NCI-H2171 (cell line): ENCODE results near the gene HNRNPF.
"Not testable (repeated sequence)": the region's sequence is repeated elsewhere in the genome, so short reads cannot be mapped to it uniquely, and the experiment has no call there.

Experiments
- DNase-seq: peaks from one replicate; lab custom pipeline; 2025; lab: John Stamatoyannopoulos, UW

HNRNPF gene

DNA sequence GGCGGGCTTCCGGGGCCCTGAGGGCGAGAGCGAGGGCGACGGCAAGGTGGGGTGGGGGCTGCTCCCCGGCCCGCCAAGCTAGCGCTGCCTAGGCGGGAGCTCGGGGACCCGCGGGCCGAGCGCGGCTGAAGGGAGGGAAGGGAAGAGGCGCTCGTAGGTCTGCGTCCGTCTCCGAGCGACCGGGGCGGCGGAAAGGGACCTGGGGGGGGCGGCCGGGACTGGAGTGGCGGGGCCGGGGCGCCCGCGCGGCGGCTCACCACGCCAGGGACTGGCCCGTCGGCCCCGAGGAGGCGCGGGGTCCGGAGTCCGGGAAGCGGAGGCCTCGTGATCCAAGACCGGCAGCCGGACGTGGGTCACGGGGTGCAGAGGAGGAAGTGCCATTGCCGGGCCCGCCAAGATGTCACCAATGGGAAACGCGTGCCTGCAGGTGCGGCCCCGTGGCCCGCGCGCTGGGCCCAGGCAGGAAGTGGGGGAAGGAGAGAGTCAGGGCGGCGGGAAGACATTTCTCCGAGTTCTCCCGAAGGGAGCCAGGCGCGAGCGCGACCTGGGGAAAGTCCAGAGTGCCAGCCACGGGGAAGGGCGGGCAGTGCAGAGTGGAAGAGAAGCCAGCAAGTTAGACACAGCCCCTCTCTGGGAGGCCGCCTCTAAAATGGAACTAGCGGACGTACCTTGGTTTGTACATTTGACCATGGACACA lies 11.9 kb downstream of the HNRNPF start:
- DNase-seq: no peak

DNA sequence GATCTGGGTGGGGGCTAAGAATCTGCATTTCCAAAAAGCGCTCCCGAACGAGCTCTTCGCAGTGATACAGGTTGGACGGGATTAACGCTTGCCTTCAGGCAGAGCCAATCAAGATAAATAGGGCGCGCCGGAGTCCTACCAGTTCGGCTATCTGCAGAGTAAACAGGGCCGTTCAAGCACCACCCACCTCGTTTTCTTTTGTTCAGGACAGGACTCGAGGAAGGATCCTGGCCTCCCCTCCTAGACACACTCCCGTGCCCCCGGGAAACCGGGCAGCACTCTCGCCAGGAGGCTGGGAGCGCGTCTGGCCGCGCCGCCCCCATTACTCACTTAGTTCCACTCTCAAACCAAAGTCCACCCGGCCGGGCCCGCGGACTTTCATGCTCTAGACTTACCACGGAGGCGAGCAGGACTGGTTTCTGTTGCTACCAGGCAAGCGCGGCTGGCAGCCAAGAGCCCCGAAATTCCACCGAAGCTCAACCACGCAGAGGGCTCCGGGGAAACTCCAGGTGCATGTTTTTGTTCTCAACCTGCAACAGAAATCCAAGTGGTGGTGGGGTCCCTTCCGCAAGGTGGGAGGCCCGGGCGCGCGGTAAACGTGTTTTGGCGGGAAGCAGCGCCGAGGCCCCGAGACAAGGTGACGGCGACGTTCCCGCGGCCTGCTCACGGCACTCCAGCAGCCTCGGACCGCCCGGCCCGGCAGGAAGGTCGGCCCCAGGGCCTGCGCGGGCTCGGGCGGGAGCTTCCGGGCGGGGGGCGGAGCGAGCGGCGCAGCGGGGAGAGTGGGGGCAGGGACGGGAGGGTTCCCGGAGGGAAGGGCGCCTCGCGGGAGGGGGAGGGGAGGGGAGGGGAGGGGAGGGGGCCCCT lies 12.7 kb downstream of the HNRNPF start:
- no peak for DNase-seq

DNA sequence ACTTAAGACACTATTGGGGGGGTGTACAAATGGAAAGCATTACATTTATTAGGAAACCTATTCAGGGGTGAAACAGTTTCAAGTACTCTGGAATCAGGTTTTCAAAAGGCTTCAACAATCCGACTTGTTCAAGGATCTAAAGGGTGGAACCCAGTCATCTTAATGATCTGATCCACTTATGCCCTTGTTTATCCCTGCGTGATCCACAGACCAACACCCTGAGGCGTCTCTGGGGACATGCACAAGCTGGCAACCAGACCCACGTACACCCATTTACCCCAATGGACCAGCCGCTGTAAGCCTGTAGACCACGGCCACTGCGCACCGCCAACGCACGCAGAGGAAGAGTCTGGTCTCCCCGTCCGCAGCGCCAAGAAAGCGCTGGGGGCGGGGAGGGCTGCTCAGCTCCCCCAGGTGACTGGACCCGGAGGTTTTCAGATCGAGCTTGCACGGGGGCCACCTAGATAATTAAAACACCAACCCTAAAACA lies 13.4 kb downstream of the HNRNPF start:
- DNase-seq: no peak

DNA sequence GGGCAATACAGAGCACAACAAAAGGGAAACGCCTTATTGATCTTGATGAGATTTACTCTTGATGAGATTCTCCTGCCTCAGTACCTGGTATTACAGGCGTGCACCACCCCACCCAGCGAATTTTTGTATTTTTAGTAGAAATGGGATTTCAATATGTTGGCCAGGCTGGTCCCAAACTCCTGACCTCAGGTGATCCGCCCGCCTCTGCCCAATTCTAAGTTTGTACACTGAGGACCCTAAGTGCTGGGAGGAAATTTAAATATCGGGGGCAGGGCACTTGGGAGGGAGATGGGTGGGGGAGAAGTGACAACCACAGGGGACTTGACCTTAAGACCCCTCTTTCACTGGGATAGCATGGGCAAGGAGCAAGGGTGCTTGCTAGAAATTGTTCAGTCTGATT lies 14.1 kb downstream of the HNRNPF start:
- no peak for DNase-seq

DNA sequence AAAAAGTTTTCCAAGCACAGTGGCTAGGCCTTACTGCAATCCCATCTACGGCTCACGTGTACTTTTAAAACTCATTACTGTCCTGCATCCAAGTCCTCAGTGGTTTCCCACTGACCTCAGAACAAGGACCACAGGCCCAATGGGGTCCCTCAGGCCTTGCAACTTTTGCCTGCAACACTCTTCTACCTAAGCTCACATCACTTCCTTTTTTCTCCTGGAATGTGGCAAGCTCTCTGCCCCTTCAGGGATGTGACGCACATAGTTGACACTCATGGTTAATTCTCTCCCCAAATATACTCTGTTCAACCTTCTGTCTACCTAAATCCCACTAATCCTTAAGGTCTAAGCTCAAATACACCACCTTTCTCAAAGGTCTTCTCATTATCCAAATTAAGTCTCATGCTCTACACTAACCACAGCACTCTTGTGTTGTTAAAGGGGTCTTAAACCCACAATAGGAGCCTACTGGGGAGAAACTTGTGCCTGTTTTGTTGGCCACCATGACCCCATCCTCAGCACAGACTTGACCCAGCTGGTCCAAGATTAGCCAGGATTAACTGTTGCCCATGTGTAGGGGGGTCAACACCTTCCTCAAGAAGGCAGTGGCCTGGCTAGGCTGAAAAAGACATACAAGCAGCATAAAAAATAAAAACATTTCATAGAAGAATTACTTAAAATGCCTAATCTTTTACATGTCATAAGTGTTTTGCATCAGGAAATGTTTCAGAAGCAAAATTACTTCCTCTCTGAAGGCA lies 15.2 kb downstream of the HNRNPF start:
- DNase-seq: no peak

DNA sequence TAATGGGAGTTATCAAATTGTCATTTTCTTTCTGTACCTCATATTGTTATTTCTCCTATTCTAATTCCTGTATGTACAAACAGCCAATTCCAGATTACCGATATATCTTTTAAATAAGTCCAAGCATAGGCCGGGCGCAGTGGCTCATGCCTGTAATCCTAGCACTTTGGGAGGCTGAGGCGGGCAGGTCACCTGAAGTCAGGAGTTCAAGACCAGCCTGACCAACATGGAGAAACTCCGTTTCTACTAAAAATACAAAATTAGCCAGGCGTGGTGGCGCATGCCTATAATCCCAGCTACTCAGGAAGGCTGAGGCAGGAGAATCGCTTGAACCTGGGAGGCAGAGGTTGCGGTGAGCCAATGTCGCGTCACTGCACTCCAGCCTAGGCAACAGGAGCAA lies 15.8 kb downstream of the HNRNPF start:
- DNase-seq: not testable (repeated sequence)

DNA sequence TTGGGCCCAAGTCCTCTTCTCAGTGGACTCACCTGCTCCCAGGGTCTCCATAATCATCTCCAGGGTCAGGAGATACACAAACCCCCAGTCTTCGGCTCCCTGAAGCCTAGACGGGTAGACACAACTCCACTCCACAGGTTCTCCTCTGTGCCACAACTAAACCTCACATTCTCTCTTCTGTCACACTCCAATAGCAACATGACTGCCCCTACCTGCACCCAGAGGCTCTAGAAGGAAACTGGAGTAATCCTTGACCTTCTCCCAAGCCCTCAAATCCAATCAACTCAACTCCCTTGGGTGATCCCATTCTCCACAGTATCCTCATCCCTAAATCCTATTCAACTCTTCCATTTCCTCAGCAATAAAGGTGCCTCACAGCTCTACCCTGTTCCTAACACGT lies 16.2 kb downstream of the HNRNPF start:
- DNase-seq: no peak

DNA sequence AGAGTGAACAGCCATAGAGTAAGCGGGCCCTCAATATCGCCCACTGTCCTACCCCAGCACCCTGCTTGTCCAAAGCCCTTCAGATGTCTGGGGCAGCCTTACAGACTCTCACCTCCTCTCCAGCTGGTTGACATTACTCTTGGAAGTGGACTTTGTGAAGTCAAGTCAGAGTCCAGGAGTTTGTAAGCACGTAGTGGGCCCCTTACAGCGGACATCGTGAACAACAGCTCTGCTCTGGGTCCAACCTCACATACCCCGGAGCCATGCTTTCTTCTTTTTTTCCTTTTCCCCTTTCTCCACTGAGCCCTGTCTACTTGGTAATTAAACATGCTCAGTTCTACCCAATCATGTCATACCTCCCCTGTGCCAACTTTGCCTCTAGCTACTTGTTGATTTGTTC lies 17.5 kb downstream of the HNRNPF start:
- no peak for DNase-seq

DNA sequence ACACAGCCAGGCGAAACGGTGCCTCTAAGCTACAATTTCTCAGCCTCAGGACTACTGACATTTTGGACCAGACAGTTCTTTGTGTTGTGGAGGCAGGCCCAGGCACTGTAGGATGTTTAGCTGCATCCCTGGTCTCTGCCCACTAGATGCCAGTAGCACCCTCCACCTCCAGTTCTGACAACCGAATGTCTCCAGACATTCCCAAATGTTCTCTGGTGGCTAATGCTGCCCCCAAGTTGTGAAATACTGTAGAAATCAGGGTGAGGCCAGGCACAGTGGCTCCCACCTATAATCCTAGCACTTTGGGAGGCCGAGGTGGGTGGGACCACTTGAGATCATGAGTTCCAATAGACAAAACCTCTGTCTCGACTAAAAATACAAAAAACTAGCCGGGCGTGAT lies 18.2 kb downstream of the HNRNPF start:
- no peak for DNase-seq

DNA sequence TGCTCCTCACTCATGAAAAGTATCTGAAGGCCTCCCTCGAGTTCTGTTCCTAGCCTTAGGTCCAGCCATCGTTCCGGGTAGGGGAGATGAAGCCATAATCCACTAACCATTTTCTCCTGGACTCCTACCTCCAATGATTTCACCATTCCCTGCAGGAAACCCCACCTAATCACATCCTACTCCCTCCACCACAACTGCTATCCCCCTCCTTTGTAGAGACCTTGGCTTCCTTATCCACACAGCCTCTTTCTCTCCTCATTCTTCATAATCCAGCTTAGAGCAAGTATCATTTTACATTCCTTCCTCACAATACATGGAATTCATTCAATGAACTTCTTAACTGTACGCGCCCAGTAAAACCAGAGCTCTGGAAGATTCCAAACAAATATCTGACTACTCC lies 18.7 kb downstream of the HNRNPF start:
- no peak for DNase-seq

DNA sequence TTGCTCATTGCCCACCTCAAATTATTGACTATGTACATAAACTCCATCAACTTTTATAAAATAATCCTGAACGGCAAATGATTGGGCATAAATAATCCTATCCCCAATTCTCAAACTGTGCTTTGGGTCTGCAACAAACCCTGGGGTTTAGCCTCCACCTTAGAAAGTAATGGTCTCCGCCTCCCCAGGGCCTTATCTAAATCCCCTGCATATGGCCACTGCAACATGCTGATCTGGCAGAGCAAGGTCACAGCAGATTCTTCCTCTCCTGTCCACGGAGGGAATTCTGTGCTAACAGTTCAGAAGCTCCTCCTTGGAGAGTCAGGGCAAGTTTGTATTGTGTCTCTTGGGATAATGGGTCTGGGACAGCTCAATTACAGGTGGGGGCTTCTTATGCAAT lies 19.1 kb downstream of the HNRNPF start:
- DNase-seq: no peak

DNA sequence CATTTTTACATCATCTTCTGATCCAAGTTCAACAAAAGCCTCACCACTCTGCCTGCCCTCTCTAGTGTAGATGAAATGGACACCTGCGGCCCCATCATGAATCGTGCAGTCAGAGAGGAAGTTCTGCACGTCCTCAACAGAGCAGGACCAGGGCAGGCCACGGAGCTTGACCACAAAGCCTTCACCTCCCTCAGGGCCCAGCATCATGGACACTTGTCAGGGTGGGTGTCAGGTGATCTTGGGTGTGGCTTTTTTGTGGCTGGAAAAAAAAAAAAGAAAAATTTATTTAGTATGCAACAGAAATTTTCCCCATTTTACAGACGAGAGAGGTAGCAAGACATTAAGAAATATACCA lies 21.3 kb downstream of the HNRNPF start:
- no peak for DNase-seq

DNA sequence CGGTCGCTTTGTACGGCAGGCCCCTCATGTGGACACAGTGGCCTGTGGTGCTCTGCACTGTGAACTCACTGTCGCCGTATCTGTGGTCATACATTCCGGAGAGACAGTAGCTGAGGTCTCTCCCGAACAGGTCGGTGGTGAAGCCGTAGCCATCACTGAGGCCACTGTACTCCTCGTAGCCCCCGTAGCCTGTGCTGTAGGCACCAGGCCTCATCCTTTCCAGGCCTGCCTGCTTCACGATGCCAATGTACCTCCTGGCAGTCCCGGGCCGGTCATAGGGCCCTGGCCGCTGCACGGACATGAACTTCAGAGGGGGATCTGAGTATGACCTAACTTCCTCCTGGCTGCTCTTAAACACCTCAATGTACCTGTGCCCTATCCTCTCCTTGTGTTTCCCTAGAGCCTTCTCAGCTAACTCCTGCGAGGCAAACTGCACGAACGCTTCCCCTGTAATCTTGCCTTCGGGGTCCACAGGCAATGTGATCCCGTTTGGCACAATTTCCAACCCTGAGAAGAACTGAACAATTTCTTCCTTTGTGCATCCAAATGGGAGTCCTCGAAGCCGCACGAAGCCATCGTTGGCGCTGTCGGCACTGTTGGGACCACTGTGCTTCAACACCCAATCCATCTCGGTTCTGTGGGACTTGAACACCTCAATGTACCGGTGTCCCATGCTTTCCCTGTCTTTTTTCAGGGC lies 21.9 kb downstream of the HNRNPF start:
- DNase-seq: no peak

DNA sequence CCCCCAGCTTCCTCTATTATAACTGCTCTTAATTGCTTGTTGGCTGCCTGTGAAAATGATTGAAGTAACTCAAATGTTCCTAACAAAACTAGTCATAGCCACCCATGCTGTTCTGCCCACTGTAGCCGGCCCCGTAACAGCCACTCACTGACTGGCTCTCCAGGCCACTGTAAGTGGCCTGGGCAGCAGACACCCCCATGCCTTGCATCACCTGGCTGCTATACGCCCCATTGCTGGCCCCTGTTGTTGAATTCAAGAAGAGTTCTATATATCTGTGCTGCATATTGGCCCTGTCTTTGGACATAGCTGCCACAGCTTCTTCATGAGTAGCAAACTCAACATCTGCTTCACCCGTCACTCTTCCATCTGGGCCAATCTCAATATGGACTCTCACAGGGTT lies 22.4 kb downstream of the HNRNPF start:
- no peak for DNase-seq

DNA sequence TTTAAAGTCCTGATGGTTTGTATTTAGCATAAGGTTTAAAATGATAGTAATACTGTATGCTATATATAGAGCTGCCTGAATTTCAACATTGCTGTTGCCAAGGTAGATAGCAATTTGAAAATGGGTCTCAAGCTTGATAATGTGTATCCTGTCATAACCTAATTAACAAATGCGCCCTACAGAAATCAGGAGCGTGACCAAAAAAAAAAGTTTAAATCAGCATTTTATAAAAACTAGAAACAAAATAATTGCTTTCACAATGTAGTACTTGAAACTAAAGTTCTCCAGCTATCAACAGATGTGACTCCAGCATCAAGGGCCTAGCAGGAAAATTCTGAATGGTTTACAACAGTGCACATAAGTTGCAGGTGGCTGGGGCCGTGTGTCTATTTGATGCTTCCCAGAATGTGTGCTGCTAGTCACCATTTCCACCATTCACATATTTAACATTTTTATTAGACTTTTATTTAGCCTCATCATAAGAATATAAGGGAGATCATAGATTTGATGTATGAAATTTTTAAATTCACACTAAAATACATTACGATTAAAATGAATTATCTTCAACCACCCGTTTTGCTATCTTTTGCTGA lies 23.5 kb downstream of the HNRNPF start:
- DNase-seq: no peak

DNA sequence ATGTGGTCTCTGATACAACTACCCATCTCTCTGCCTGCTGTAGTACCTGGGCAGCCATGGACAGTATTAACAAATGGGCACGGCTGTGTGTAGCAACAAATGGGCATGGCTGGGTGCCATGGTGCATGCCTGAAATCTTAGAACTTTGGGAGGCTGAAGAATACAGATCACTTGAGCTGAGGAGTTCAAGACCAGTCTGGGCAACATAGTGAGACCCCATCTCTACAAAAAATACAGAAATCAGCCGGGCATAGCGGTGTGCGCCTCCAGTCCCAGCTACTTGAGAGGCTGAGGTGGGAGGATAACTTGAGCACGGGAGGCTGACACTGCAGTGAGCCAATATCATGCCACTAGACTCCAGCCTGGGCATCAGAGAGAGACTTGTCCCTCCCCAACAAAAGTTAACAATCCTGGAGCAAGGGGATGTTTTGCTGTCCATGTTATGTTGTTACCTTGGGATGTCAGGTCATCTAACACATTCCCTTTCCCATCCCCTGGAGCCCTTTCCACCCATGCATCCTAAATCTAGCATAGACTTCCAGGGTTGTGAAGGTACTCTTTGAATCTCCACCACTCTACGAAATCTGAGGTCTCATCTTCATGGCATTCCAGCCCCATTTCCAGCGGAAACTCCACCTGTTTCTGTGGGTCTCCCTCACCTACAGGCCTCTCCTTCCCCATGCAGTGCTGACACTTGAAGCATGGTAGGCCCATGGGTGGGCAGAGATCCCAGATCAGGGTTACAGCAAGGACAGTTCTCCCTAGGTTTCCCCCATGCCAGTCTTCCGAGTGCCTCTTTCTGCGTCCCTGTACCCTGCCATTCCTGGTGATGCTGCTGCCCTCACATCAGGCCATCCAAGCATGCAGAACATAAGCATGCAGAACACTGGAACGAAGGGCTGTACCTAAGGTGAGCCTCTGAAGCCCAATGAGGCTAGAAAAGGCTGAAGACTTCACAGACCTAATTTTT lies 24.4 kb downstream of the HNRNPF start:
- no peak for DNase-seq

DNA sequence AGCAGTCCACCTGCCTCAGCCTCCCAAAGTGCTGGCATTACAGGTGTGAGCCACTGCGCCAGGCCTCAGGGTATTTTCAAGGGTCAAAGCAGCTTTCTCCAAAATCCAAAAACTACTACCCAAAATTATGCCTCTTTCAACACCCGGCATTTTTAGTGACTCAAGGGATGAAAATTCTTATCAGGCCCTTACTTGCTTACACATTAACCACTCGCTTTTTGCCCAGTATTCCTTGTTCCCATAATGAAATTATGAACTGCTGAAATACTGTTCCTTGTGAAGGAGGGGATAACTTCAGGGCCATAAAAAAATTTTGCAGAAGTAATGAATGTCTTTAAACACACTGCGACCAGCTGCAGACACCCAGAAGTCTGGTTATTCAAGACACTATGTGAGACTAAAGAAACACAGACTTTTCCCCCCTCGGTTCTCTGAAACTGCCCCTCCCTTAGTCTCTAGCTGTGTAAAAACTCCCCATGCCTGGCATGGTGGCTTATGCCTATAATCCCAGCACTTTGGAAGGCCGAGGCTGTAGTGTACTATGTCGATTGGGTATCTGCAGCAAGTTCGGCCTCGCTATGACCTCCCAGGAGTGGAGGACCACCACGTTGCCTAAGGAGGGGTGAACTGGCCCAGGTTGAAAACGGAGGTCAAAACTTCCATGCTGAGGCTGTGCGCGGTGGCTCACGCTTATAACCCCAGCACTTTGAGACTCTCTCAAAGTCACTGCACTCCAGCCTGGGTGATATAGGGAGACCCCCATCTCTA lies 25.6 kb downstream of the HNRNPF start:
- no peak for DNase-seq

DNA sequence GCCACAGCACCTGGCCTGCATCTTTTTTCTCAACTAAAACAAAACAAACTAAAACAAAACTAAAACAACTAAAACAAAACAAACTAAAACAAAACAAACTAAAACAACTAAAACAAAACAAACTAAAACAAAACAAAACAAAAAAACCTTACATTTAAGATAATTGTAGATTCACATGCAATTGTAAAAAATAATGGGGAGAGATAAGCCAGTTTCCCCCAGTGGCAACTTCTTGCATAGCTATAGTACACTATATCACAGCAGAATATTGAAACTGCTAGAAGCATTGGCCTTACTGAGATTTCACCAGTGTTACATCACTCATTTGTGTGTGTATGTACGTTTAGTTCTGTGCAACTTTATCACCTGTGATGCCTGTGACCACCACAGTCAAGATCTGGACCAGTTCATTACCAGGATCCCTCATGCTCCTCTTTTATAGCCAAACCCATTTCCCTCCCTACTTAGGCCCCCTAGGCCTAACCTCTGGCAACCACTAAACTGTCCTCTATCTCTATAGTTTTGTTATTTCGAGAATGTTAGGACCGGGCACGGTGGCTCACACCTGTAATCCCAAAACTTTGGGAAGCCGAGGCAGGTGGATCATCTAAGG lies 28.3 kb downstream of the HNRNPF start:
- no peak for DNase-seq

DNA sequence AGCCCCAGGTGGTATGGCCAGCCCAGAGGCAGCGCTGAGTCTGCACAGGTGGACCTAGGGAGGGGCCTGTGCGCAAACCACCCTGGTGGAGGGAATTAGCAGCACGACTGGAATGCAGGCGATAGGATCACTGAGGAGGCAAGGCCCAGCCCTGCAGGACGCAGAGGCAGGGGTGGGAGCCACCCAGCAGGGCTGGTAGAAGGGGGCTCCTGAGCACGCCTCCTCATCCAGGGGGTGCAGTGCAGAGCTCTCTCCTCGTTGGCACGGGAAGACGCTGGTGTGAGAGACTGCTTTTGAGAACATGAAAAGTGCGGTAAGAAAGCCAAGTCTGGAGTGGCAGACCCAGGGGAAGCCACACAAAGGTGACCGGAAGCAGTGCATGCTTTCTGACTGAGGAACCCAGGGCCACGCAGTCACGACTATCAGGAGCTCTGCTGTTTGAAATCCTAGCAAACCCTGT lies 31.5 kb downstream of the HNRNPF start:
- DNase-seq: no peak
